ENCODE results near the gene MPHOSPH6. TPM values are rescaled to one million over a fixed set of nuclear protein-coding genes. Genes with fewer than 3 reads are reported as not detected.
A peak's percentile ranks its signal among the peaks of the same experiment; 100 is the strongest.

The MPHOSPH6 gene
- total and polyA plus RNA-seq, 2 of the 13 experiments (the other 11 are each of a cell fraction or from before 2014, with no cell fraction given), result 28.4 to 76.4 TPM

- TF ChIP-seq FOXO4 (CRISPR knock-in tag; conservative IDR thresholded peaks at IDR 0.05) (peak; percentile 54; the same call in 1 of the 2 replicates), MEIS2 (CRISPR knock-in tag; IDR thresholded peaks at IDR 0.05) (peak; percentile 80), ZNF672 (CRISPR knock-in tag; IDR thresholded peaks at IDR 0.05) (peak; percentile 76; the same call in 1 of the 2 replicates), ZNF264 (CRISPR knock-in tag; IDR thresholded peaks at IDR 0.05) (0 out of 2 replicates have a peak, but pooled peaks have one; percentile 72), ZMAT3 (CRISPR knock-in tag; conservative IDR thresholded peaks at IDR 0.05) (peak; percentile 81), ZNF720 (CRISPR knock-in tag; IDR thresholded peaks at IDR 0.05) (no peak), HBP1 (CRISPR knock-in tag; IDR thresholded peaks at IDR 0.05; ENCODE audit: low read depth) (peak; percentile 99), ZNF563 (CRISPR knock-in tag; IDR thresholded peaks at IDR 0.05) (peak; percentile 98), ZNF407 (CRISPR knock-in tag; IDR thresholded peaks at IDR 0.05; ENCODE audit: not compliant biosample characterization) (peak; percentile 98), ZNF543 (CRISPR knock-in tag; IDR thresholded peaks at IDR 0.05) (peak; percentile 95), TEAD3 (CRISPR knock-in tag; optimal IDR thresholded peaks at IDR 0.05; ENCODE audit: borderline replicate concordance) (peak; percentile 39), PHF5A (CRISPR knock-in tag; IDR thresholded peaks at IDR 0.05; ENCODE audit: low read depth, unreplicated experiment) (no peak), ZSCAN30 (CRISPR knock-in tag; IDR thresholded peaks at IDR 0.05) (no peak), ZNF225 (CRISPR knock-in tag; IDR thresholded peaks at IDR 0.05) (peak; percentile 89), ZNF354B (CRISPR knock-in tag; IDR thresholded peaks at IDR 0.05) (peak; percentile 95; the same call in 1 of the 2 replicates)
Measured at GRCh38 chr16:82169861-82170845, at the start of gene MPHOSPH6 (continued).

Measured in HepG2 (cell line).